ENCODE measurements around the gene MATR3.
A peak's percentile ranks its signal among the peaks of the same experiment; 100 is the strongest.
"Not testable (repeated sequence)": the region's sequence is repeated elsewhere in the genome, so short reads cannot be mapped to it uniquely, and the experiment has no call there.

The MATR3 gene, protein sequence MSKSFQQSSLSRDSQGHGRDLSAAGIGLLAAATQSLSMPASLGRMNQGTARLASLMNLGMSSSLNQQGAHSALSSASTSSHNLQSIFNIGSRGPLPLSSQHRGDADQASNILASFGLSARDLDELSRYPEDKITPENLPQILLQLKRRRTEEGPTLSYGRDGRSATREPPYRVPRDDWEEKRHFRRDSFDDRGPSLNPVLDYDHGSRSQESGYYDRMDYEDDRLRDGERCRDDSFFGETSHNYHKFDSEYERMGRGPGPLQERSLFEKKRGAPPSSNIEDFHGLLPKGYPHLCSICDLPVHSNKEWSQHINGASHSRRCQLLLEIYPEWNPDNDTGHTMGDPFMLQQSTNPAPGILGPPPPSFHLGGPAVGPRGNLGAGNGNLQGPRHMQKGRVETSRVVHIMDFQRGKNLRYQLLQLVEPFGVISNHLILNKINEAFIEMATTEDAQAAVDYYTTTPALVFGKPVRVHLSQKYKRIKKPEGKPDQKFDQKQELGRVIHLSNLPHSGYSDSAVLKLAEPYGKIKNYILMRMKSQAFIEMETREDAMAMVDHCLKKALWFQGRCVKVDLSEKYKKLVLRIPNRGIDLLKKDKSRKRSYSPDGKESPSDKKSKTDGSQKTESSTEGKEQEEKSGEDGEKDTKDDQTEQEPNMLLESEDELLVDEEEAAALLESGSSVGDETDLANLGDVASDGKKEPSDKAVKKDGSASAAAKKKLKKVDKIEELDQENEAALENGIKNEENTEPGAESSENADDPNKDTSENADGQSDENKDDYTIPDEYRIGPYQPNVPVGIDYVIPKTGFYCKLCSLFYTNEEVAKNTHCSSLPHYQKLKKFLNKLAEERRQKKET

DNA sequence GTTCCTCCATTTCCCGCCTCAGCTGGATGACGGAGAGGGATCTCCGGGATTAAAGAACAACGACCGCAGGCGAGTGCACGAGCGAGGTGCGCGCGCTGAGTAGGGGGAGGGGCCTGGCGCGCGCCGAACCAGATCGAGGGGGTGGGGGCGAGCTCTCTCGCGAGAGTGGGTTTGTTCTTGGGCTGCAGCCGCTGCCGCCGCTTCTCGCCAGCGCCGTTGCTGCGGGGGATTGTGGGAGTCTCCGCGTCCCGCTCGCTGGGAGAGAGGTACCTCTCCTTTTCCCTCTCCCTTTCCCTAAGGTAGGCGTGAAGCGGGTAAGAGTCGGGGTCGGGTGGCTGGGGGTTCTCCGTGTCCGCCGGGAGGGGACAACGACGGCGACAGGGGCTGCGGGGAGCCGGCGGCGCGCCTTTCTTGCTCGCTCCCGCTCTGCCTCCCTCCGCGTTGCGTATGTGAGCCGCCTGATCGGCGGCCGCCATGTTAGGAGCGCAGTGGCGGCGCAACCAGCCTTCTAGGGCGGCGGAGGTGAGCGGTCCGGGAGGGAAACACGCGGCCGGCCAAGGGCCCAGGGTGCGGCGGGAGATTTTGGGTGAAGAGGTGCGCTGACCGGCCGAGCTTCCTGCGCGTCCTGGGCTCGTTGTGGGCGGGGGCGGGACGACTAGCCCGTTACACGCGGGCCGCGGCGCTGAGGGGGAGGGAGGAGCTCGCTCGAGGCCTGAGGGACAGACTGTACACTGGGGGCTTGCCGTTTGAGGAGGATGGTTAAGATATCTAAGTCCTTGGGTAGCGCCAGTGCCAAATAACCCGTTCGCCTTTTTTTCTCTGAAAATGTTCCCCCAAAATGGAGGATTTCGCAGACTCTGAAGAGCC lies at the start of gene MATR3:
TSS of gene MATR3 (plus strand) at position 234 of the 867 bp plus-strand sequence. CDS start 13,676 bp downstream, outside the sequence.
- peak; percentile 93 for DNase-seq (ENCODE audit: low read depth in 2 of 2)

DNA sequence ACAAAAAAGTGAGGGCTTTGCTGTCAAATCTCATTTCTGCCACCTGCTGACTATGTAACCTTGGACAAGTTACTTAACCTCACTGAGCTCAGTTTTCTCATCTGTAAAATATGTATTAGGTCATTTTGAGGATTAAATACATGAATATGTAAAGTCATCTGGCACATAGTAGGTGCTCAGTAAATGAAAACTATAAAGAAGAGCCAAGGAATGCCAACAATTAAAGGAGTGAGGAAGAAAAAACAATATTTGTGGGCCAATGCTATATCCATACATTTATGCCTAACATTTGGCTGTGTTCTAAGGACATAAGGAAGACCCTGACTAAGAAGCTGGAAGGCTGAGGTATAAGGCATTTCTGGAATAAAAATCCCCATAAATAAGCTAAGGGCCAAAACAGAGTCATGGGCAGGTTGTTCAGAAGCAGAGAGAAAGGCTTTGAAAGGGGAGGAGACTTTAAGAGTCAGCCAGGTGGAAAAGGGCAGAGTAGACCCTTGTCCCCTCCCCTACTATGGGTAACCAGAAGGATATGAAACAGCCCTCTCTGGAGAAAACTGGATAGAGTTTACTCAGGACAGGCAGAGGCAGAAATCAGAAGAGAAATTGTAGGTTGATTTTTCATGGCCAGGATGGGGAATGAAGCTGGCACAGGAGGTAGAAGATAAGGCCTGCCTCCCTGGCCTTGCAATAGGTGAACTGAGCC lies 47.8 kb upstream of the MATR3 start:
- DNase-seq (ENCODE audit: low read depth in 2 of 2), result no peak

DNA sequence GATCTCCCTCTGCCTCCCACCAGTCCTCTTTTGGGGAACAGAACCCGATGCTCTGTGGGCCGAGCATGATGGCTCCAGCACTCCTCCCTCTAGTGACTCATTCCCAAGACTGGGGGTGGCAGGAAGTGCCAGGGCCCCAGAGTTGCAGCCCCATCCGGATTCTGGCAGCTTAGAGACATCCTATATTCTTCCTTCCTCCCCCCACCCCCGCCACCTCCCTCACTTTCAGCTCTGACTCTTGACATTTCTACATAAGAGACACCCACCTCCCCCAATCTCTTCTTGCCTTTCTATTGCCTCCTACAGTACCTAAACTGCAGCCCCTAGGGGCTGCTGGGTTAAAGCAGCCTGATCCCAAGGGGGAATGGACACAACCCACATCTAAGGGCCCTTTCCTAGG lies 47.1 kb upstream of the MATR3 start:
- peak; percentile 35 to 45 for DNase-seq (ENCODE audit: low read depth in 2 of 2)

DNA sequence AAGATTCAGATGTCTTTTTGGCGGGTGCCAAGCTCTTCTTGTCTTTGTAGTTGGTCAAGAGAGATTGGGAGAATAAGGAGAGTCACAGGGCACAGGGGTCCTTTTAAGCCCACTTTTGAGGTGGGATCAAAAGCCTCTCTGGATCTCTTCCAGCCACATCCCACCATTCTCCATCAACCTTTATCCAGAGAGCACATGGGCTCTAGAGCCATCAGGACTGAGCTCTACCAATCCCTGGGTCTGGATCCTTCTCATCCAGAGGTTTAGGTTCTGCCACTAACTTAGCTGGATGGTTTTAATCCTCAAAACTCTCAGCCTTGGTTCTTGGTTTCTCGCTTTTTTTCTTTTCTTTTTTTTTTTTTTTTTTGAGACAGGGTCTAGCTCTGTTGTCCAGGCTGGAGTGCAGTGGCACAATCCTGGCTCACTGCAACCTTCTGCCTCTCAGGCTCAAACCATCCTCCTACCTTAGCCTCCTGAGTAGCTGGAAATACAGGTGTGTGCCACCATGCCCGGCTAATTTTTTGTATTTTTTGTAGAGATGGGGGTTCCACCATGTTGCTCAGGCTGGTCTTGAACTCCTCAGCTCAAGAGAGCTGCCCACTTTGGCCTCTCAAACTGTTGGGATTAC lies 44.6 kb upstream of the MATR3 start:
- no peak for DNase-seq (ENCODE audit: low read depth in 2 of 2)

DNA sequence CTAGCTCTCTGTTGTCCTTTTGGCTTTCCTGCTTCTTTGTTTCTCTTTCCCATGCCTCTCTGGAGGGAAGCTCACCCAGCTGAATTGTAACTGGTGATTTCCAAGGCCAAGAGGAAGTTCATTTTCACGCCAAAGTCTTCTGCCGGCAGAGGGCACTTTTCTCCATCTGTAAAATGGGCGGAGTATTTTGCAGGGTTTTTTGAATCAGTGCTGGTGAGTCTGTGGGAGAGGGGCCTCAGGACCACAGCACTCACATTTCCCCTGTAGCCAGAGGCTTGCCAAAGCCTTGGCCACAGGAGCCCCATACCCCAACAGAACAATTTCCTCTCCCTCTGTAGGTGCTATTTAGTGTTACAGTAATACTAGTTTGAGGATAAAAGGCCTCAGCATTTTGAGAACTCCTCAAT lies 42.3 kb upstream of the MATR3 start:
- DNase-seq (ENCODE audit: low read depth in 2 of 2), result no peak

DNA sequence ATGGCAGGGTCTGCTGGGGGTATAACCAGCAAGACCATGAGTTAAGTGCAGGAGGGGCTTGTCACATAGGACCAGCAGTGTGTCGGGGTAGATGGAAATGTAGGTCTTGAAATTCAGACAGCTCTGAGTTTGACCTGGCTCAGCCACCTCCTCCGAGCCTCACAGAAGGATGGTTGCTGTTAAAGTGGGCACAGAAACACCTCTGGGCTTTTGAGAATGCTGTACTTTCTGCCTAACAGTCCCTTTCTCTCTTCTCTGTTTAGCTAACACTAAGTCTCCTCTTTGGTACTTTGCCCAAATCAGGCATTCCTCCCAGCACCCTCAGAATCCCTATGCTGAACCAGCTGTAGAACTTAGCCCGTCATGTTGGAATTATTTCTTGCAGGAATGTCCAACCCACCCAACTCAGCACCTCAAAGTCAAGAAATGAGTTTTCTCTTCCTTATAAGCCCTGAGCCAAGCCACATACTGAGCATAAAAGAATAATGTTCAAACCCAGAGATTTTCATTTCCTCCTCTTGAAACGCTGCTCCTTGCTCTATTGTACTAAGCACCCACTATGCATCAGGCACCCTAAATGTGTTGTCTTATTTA lies 41.7 kb upstream of the MATR3 start:
- DNase-seq (ENCODE audit: low read depth in 2 of 2), result no peak

DNA sequence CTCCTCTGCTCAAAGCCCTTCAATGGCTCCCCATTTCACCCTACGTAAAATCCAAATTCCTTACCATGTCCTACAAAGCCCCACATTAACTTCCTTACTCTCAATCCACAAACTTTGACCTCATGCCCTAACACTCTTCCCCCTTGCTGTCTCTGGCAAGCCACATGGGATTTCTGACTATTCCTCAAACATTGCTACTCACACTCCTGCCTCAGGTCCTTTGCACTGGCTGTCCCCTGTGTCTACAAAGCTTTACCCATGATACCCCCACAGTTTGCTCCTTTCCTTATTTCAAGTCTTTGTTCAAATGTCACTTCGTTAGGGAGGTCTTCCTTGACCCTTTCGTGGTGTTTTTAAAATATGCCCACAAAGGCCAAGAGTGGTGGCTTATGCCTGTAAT lies 40.4 kb upstream of the MATR3 start:
- DNase-seq (ENCODE audit: low read depth in 2 of 2), result no peak

DNA sequence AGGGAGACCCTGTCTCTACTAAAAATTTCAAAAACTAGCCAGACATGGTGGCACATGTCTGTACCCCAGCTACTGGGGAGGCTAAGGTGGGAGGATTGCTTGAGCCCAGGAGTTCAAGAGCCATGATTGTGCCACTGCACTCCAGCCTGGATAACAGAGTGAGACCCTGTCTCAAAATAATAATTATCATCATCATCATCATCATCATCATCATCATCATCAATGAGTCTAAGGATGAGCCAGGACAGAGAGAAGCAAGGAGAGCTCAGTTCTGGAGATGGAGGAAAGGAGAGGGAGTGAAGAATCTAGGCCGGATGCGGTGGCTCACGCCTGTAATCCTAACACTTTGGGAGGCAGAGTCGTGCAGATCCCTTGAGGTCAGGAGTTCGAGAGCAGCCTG lies 36.7 kb upstream of the MATR3 start:
- no peak for DNase-seq (ENCODE audit: low read depth in 2 of 2)

DNA sequence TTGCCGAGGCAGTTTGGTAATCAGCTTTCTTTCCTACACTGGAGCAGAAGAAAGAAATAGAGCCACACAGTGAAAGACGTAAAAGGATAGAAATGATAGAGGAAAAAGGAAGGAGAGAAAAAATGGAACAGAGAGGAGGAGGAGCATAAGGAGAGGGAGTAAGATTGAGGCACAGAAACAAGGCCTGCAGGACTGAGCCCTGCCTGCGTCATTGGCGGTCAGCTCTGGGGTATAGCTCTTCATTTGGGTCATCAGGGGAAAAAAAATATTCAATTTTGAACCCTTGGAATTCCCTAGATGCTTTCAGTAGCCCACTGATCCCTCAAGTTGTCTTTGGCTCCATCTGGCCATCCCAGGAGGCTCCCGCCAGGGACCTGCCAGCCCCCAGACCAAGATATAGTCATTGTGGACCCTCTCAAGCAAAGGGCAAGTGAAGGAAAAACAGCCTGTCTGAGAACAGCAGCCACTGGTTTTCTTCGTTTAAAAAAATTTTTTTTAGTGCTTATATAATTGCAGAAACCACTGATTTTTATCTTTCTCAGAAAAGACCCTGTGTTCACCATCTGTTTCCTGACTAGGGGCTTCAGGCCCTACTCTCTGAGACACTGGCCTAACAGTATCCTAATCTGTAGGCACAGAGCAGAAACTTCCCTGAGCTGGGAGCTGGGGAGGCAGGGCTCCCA lies 31.3 kb upstream of the MATR3 start:
- no peak for DNase-seq (ENCODE audit: low read depth in 2 of 2)

DNA sequence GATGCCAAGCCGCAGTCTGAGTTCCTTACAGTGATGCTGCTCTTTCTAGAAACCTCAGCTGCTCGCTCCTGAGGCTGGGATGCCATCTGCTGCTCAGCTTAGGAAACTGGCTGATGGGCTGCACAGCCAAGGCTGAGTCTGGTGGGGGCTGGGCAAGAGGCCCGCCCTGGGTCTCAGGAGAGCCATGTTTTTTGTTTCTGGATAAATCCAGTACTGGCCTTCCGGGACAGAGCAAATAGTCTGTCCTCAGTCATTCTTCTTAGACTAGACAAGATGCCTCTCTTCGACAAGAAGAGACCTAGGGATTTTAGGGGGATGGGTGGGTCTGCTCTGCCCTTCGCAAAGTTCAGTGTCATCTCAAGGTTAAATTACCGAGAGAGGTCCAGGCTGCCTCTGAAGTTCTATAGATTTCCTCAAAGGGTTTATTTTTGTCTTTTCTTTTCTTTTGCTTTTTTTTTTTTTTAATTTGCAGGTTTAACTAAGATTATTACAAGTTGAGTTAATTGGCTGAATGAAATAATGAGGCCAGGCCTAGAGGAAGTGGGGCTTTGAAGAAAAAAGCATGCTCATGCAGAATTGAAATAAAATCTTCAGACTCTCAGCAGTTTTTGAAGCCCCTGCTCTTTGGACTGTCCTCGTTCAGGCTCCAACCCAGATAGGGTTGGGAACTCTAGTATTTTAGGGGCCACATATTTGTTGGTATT lies 30.6 kb upstream of the MATR3 start:
- DNase-seq (ENCODE audit: low read depth in 2 of 2), result peak; percentile 43 to 47

DNA sequence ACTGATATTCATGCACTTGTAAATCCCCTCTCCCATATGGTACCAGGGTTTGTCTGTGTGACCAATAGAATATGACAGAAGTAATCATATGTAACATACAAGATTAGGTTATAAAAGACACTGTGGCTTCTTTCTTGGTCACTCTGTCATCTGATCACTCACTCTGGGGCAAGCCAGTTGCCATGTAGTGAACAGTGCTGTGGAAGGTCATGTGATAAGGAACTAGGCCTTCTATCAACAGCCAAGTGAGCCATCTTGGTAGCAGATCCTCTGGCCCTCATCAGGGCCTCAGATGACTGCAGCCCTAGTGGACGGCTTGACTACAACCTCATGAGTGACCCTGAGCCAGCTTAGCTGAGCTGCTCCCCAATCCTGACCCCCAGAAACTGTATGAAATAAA lies 30.0 kb upstream of the MATR3 start:
- DNase-seq (ENCODE audit: low read depth in 2 of 2), result no peak

DNA sequence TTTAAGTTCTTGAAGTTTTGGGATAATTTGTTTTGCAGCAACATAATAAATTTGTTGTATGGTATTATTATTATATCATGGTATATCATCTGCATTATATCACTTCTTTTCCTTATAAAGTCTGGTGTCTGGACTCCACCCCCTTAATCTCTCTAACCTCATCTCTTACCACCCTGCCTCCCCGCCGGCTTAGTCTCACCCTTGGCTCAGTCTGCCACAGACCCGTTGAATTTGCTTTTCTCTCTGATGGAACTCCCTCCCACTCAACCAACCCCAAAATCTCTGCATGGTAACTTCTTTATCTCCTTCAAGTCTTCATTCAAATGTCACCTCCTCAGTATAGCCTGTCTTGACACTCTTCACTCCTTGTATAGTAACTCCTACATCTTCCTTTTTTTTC lies 29.6 kb upstream of the MATR3 start:
- no peak for DNase-seq (ENCODE audit: low read depth in 2 of 2)

DNA sequence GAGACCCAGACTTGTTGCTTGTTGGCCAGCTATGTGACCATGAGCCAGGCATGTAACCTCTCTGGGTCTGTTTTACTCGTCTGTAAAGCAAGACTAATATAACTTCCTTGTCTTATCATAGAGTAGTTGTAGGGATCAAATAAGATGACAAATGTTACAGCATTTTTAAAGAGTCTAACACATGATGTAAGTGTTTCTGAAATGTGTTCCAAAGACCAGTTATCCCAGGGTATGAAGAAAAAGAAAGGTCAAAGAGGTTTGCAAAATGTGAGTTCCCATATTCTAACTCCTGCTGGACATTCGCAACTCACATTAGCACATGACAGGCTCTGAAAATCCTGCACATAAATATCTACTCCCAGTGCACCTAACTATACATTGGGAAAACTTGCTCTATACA lies 28.5 kb upstream of the MATR3 start:
- DNase-seq (ENCODE audit: low read depth in 2 of 2), result no peak

DNA sequence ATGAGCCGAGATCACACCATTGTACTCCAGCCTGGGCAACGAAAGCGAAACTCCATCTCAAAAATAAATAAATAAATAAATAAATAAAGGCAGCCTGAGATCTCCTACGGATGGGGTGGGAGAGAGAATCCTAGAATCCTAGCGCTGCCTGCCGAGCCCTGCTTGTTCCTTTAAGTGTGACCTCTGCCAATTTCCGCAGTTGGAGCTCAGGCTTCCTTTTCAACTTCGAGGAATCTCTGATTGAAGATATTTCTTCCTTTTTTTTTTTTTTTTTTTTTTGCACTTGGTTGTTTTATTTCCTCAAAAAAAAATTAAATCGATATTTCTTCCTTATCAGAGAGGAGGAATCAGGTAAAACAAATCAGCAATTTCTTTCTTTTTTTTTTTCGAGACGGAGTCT lies 27.3 kb upstream of the MATR3 start:
- no peak for DNase-seq (ENCODE audit: low read depth in 2 of 2)

DNA sequence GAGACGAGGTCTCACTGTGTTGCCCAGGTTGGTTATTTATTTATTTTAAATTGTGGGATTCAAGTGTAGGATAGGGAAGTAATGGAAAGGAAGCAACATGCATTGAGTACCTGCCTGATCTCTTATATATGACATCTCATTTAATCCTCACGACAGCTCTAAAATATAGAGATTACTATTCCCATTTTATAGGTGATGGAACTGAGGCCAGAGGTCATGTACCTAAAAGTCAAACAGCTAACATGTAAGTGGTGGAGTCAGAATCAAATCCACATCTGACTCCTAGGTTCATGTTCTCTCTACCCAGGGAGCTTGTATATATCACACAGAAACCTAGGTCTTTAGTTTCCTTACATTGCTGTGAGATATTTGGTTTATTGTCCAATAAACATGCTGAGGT lies 26.1 kb upstream of the MATR3 start:
- DNase-seq (ENCODE audit: low read depth in 2 of 2), result no peak

DNA sequence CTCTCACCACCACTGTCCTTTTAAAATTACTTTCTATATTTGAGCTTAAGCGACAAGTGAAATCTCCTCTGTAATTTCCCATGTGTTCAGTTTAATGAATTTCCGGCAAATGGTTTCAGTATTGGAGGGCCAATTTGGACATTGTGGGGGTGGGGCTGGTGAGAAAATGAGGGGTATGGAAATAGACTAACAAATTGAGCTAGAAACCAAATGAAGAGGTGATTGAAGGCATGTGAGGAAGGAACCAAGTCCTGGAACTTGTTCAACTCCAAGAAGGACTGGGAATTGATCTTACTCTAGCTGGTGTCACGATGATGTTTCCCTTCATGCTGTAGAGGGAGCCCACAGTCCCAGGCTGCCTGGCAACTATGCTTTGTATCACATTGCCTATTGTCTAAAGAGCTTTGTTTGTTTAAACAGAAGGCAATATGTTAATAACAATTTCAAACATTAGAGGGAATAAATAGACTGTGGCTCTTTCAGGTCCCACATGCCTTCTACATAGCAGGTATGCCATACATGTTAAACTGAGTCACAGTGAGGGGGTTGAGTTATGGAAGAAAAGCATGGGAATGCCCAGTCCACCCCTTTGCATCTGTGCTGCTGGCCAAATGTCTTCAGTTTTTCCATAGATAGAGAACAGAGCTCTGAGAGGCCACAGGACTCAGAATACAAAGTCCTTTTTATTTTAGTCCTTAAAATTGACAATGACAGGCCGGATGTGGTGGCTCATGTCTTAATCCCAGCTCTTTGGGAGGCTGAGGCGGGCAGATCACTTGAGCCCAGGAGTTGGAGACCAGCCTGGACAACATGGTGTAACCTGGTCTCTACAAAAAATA lies 25.0 kb upstream of the MATR3 start:
- DNase-seq (ENCODE audit: low read depth in 2 of 2), result no peak

DNA sequence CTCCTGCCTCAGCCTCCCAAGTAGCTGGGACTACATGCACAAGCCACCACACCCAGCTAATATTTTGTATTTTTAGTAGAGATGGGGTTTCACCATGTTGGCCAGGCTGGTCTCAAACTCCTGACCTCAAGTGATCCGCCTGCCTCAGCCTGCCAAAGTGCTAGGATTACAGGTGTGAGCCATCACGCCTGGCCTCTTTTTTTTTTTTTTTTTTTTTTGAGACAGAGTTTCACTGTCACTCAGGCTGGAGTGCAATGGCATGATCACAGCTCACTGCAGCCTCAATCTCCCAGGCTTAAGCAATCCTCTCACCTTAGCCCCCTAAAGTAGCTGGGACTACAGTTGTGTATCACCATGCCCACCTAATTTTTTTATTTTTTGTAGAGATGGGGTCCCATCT lies 22.8 kb upstream of the MATR3 start:
- not testable (repeated sequence) for DNase-seq (ENCODE audit: low read depth in 2 of 2)
